ENCODE data around the gene DFFB. TPM values are rescaled to one million over a fixed set of nuclear protein-coding genes. Genes with fewer than 3 reads are reported as not detected.

The DFFB gene
- total and polyA plus RNA-seq, 8 donors, result 5.4 to 14.7 (median 11.2) TPM

GRCh38 chr1:3902111-3902511 is 44.8 kb downstream of the DFFB start:
- no peak for TF ChIP-seq CTCF (IDR thresholded peaks at IDR 0.05)
- Histone ChIP-seq H3K9me3 (peaks cover 0 to 7% of the 10 kb centered on the region in 2 donors), H3K4me1 (peaks cover 0 to 17% of the 10 kb centered on the region in 2 donors), H3K27me3 (no peaks in the 10 kb centered on the region), H3K27ac (no peak overlapping the region), H3K36me3 (no peaks in the 10 kb centered on the region), H3K4me3 (no peak overlapping the region)
- intact Hi-C loops (cut with DNase I), result no loop called here
- peak in 2 of 4 donors; percentile 24 to 77 for DNase-seq
- ATAC-seq, result no peak

DNA sequence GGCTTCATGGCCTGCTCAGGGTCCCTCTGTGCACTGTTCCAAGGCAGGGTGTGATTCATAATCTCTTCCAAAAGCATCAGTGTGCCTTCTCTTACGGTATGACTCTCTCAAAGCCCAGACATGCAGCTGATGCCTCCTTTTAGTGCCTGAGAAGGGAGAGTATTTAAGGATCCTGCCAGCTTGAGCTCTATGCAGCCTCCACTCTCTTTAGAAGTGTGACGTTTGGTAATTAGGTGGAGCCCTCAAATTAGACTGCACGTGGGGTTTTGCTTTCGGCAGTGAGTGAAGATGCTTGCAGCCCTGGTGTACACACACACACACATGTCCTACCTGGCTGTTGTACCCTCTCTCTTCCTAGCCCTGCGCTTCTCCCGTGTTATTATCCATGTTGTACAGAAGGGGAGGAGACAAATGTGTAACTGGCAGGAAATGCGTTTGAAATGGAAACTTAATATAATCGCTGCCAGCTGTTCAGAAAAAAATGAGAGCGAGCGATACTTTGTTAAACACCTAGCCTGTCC is 45.4 kb downstream of the DFFB start:
- intact Hi-C loops (cut with DNase I), result no loop called here
- H3K36me3 ChIP-seq, result no peaks in the 10 kb centered on the region
- DNase-seq, result peak in 1 of 4 donors; percentile 14
- H3K27ac ChIP-seq, result no peak overlapping the region
- TF ChIP-seq CTCF (IDR thresholded peaks at IDR 0.05), result no peak
- peaks cover 0 to 7% of the 10 kb centered on the region in 2 donors for H3K9me3 ChIP-seq
- no peak overlapping the region for H3K4me3 ChIP-seq
- peaks cover 0 to 17% of the 10 kb centered on the region in 2 donors for H3K4me1 ChIP-seq
- H3K27me3 ChIP-seq, result no peaks in the 10 kb centered on the region
- no peak for ATAC-seq

DNA sequence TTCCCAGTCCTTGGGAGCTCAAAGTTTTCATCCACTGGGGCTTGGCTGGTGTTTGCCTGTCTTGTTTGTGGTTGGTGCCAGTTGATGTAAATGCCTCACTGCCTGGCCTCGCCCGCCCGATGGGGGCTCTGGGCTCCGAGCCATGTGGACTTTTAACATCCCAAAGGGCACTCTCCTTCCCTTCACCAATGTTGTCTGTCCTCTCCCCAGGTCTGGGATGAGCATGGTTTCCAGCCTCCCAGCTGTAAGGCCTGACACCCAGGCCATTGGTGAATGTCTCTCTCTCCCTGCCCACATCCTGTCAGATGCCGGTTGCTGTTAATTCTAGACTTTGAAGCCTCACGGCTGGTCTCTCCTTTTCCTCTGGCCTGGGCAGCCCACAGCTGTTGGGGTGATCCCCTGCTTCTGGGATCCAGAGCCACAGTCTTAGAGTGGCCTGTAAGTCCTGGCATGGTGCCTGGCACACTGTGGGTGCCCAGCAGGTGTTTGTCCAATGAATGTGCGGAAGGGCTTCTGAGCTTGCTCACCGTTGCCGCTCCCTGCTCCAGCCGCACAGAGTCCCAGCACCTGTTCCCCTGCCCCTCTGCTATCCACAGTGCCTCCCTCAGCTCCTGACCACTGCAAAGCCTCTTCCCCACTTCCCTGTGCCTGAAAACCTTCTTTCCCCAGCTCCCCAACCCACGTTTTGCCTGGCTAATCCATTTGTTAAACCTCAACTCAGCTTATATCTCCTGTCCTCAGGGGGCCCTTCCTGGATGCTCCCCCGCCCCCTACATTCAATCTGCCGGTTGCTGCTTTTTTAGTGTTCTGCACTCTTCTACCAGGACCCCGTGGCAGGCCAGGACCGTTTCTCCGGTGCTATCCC is 46.1 kb downstream of the DFFB start:
- Histone ChIP-seq H3K4me1 (peaks cover 0 to 16% of the 10 kb centered on the region in 2 donors), H3K27me3 (no peaks in the 10 kb centered on the region), H3K27ac (no peak overlapping the region), H3K36me3 (no peaks in the 10 kb centered on the region), H3K9me3 (no peaks in the 10 kb centered on the region), H3K4me3 (no peak overlapping the region)
- peak in 1 of 4 donors; percentile 33 for DNase-seq
- intact Hi-C loops (cut with DNase I), result no loop called here
- TF ChIP-seq CTCF (IDR thresholded peaks at IDR 0.05), result no peak
- ATAC-seq, result no peak

DNA sequence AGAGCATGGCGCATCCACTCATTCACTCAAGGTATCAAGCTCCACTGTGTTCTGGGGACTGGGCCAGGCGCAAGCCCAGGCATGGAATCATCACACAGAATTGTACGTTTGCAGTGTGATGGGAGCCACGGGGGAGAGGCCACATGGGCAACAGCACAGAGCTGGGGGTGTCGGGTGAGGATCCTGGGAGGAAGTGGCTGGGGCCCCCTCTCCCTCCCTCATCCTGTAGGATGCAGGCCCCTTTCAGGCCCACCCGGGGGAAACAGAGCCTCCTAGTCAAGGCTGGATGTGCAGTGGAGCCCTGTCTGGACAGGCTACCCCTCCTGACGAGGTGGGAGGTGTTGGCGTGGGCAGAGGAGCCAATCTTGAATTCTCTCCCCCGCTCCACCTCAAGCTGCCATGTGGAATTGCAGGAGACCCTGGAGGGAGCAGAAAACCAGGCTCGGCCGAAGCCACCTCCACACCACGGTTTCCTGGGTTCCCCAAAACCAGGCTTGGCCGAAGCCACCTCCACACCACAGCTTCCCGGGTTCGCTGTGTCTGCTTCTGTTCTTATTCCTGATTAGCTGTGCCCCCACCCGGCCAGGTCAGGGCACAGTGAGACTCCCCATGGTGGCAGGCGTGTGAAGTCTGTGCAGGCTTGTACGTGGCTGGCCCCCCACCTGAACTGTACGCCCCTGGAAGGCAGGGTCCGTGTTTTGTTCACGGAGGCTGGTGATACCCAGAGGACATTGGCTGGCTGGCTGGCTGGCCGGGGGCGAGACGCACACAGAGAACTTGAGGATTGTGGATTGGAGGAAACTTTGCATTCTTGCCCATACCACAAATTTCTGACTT is 46.9 kb downstream of the DFFB start:
- Histone ChIP-seq H3K4me3 (no peak overlapping the region), H3K9me3 (no peaks in the 10 kb centered on the region), H3K36me3 (no peaks in the 10 kb centered on the region), H3K4me1 (peaks cover 0 to 8% of the 10 kb centered on the region in 2 donors), H3K27ac (no peak overlapping the region), H3K27me3 (peaks cover 0 to 6% of the 10 kb centered on the region in 2 donors)
- no peak for DNase-seq
- TF ChIP-seq CTCF (IDR thresholded peaks at IDR 0.05), result no peak
- intact Hi-C loops (cut with DNase I), result no loop called here
- ATAC-seq, result no peak

DNA sequence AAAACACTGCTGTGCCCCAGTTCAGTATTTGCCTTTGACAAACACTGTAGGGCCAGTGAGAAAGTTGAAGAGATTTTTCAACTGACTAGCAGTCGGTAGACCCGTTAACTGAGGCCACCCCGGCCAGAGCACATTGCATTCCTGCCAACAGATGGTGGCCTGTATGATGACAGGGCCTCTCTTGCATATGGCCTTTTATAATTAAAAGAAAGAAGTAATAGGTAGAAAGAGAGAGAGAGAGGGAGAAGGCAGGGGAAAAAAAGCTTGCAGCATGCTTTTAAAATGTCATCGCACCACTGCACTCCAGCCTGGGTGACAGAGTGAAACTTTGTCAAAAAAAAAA is 47.5 kb downstream of the DFFB start:
- H3K9me3 ChIP-seq, result no peaks in the 10 kb centered on the region
- H3K27ac ChIP-seq, result no peak overlapping the region
- no peak overlapping the region for H3K4me3 ChIP-seq
- no peak for ATAC-seq
- H3K27me3 ChIP-seq, result peaks cover 0 to 12% of the 10 kb centered on the region in 2 donors
- intact Hi-C loops (cut with DNase I), result no loop called here
- TF ChIP-seq CTCF (IDR thresholded peaks at IDR 0.05), result no peak
- H3K4me1 ChIP-seq, result peaks cover 0 to 2% of the 10 kb centered on the region in 2 donors
- peak in 1 of 4 donors; percentile 12 for DNase-seq
- no peaks in the 10 kb centered on the region for H3K36me3 ChIP-seq

All from left lung (tissue), 10 donors.